HL-60/S4 treated with phorbol 12-myristate 13-acetate at 8.2 ng/mL for 4 days and 3 days (cell line): ENCODE measurements around the gene SMIM1.

Source experiments
- in situ Hi-C: fragments of 300-500 bp; cut with MboI; formaldehyde crosslinking; loops from 2 replicates; pipeline ENCODE4 v1.15.0; 2022; ENCODE audit warnings: low sequenced_read_pairs

The SMIM1 gene

DNA sequence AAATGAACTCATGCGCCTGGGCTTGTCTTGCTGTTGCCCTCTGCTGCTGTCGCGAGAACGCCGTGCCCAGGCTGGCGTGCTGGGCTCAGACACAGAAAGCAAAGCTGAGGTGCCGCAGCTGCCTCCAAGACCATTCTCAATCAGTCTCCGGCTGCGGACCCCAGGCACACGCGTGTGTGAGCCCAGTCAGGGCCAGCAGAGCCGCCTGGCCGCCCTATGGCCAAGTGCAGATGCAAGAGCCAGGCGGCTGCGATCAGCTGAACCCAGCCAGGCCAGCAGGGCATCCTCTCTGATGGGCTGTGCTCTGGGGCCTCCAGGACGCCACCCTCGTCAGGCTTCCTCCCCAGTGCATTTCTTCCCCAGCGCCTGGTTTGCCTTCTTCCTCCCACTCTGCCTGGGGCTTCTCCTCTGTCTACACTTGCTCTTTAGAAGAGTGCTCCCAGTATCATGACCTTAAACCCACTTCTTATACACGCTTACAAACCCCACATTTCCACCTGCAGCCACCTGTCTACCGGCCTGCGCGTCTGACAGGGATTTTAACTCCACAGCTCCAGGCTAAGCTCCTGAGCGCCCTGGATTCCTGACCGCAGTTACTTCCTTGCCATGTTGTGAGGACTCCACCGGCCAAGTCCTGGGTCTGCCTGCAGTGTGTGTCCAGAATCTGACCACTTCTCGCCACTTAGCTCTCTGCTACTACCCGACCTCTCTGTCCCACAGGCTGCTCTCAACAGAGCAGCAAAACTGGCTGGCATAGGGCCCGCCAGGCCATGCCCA lies 45.5 kb downstream of the SMIM1 start:
- in situ Hi-C loops, result no loop called here

DNA sequence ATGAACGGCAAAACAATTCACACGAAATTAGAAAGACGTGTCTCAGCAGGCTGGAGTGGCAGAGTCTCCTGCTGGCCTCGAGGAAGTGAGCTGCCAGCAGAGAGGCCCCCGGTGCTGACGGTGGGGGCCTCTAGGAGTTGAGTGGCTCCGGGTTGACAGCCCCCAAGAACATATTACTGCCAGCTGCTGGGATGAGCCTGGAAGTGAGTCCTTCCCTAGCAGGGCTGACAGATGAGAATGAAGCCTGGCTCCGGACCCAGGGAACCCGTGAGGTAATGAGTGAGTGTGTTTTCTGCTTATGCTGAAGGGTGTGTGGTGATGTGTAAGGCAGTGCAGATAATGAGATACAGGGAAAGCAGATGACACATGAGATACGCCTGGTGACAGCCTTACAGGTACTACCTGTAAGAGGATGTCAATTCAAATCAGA lies 47.2 kb downstream of the SMIM1 start:
- in situ Hi-C loops, result no loop called here

- in situ Hi-C loops, result no loop called here
These were observed 47.8 kb downstream of the SMIM1 start for GRCh38 chr1:3820316-3820715.

GRCh38 chr1:3821004-3821403 lies 48.5 kb downstream of the SMIM1 start:
- in situ Hi-C loops, result no loop called here

- in situ Hi-C loops, result no loop called here
These were observed 48.9 kb downstream of the SMIM1 start for GRCh38 chr1:3821447-3821846.

- in situ Hi-C loops, result no loop called here
These were observed 49.4 kb downstream of the SMIM1 start for GRCh38 chr1:3821908-3822307.

DNA sequence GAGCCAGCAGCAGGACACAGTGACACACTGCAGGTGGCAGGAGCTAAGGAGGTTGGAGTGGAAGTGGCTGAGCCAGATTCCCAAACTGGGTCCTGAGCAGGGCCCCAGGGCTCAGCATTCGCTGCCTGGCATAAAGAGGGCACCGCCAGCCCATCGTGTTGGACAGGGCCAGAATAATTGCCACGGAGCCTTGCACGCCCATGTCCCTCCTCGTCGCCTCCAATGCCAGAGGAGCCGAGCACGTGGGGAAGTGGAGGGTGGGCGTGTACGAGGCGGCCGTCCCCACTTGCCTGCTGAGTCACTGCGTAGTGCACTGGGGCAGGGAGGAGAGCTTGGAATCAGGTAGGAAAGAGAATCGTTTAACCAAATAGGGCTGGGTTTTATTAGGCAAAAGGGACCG lies 49.9 kb downstream of the SMIM1 start:
- in situ Hi-C loops, result no loop called here

- in situ Hi-C loops, result no loop called here
These were observed 52.1 kb downstream of the SMIM1 start for GRCh38 chr1:3824650-3825049.

DNA sequence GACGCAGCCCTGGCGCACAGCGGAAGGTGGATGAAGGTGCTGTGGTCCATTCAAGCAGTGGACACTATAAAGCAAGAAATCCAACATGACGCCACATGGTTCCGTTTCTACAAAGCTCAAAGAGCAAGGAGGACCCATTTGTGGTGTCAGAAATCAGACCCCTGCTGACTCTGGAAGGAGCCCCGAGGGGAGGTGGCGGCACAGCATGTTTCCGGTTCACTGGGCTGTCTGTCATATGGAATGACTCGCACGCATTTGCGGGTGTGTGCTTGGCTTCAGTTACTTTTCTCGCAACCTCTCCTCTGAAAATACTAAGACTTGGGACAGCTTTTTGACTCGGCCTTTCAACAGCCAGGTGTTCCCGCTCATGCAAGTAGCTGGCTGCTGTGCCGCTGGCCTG lies 52.8 kb downstream of the SMIM1 start:
- in situ Hi-C loops, result no loop called here
